Panc1 (cell line): Measurements from ENCODE around the gene QRICH2. TPM values are rescaled to one million over a fixed set of nuclear protein-coding genes. Genes with fewer than 3 reads are reported as not detected.
A peak's percentile ranks its signal among the peaks of the same experiment; 100 is the strongest.
"Not testable (repeated sequence)": the region's sequence is repeated elsewhere in the genome, so short reads cannot be mapped to it uniquely, and the experiment has no call there.

ENCODE experiments used
- ATAC-seq: fragments of 200-7000 bp; cut with Tn5 transposase; 2 replicates; pipeline ENCODE4 v1.9.1; 2020; ENCODE audit warnings: mild to moderate bottlenecking, moderate library complexity
- BruUV-seq: library from RNA; stranded (reverse); fragments of 400-500 nt; replicated peaks from 2 replicates; lab custom pipeline; 2021; lab: Mats Ljungman, UMichigan
- CTCF ChIA-PET: fragments of 300-600 bp; sonication (Branson Sonifier 250); formaldehyde crosslinking; loops from one replicate; lab custom pipeline; 2022; ENCODE audit warnings: antibody characterized with exemption; lab: Charles Lee
- POLR2A ChIA-PET: fragments of 300-600 bp; sonication (Branson Sonifier 250); formaldehyde crosslinking; loops from one replicate; lab custom pipeline; 2022; ENCODE audit warnings: antibody characterized with exemption; lab: Charles Lee
- DNase-seq: peaks from one replicate; pipeline ENCODE4 v3.0.0-alpha.2; 2010; ENCODE audit warnings: low read depth, low spot score
- H3K27ac ChIP-seq: 2 replicates; pipeline ENCODE4 v1.5.1; 2011; ENCODE audit warnings: mild to moderate bottlenecking, low read length, inconsistent platforms
- H3K27me3 ChIP-seq: fragments of 200-500 bp; sonication (Bioruptor generic); 2 replicates; pipeline ENCODE4 v1.6.0; 2014; ENCODE audit warnings: low read length, inconsistent platforms; ENCODE audit not compliant: control insufficient read depth, insufficient read depth
- H3K36me3 ChIP-seq: fragments of 200-500 bp; sonication (Bioruptor generic); 2 replicates; pipeline ENCODE4 v1.5.1; 2014; ENCODE audit warnings: inconsistent platforms, mild to moderate bottlenecking, low read length, moderate library complexity; ENCODE audit not compliant: control insufficient read depth, insufficient read depth
- H3K4me1 ChIP-seq: 2 replicates; pipeline ENCODE4 v1.5.1; 2011; ENCODE audit warnings: inconsistent platforms, mild to moderate bottlenecking, low read length, moderate library complexity; ENCODE audit not compliant: control insufficient read depth, insufficient read depth
- H3K4me3 ChIP-seq, 2 experiments: 2 replicates each; pipeline ENCODE4 v1.5.1; 2011 to 2012; ENCODE audit warnings: low read depth in 2 of 2, low read length in 2 of 2, mild to moderate bottlenecking in 2 of 2, inconsistent platforms in 1 of 2, moderate library complexity in 1 of 2
- H3K9me3 ChIP-seq: fragments of 200-500 bp; sonication (Bioruptor generic); 2 replicates; pipeline ENCODE4 v1.5.1; 2014; ENCODE audit warnings: low read depth, mild to moderate bottlenecking, inconsistent platforms, low read length, moderate library complexity; ENCODE audit not compliant: control insufficient read depth, insufficient read depth
- TCF7L2 ChIP-seq: IDR thresholded peaks from 2 replicates; pipeline ENCODE4 v1.6.1; 2011; ENCODE audit warnings: mild to moderate bottlenecking, low read depth, low read length, inconsistent platforms
- in situ Hi-C: cut with HindIII; loops from 2 replicates; pipeline ENCODE4 v1.10.0; 2016; ENCODE audit warnings: low sequenced_read_pairs, low pct_unique_long_range_greater_than_20kb
- intact Hi-C: fragments of 100-400 bp; cut with micrococcal nuclease; formaldehyde crosslinking; loops from one replicate; pipeline ENCODE4 v1.10.0; 2022; ENCODE audit not compliant: unreplicated experiment
- total RNA-seq: library from RNA; stranded (reverse); gene quantifications from one replicate; pipeline ENCODE4 v1.2.1, GENCODE V29; 2021; ENCODE audit not compliant: unreplicated experiment

The QRICH2 gene
- total RNA-seq, 1 experiment from 2014 or later = 0.92 TPM

DNA sequence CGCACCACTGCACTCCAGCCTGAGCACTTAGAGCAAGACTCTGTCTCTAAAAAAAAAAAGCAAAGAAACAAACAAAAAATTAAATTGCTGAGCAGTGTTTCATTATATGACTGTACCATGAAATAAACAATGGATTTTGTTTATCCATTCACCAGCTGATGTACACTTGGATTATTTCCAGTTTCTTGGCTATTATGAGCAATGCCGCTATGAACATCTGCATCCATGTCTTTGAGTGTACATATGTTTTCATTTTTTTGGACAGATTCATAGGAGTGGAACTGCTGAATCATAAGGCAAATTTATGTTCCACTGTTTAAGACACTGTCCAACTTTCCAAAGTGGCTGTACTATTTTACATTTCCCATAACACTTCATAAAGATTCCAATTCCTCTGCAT lies 75.7 kb downstream of the QRICH2 start:
- CTCF ChIA-PET = interaction anchor here (0.7 kb wide), 1 partner anchor 11 kb away, joined by 4 read pairs; no protein-coding TSS in a partner anchor
- Histone ChIP-seq H3K4me1 (no peaks in the 10 kb centered on the region), H3K27ac (no peak overlapping the region), H3K4me3 (no peak overlapping the region), H3K27me3 (no peaks in the 10 kb centered on the region; the same call in 1 of the 2 replicates), H3K9me3 (no peaks in the 10 kb centered on the region), H3K36me3 (no peaks in the 10 kb centered on the region)
- intact Hi-C loops = no loop called here
- in situ Hi-C loops = no loop called here
- ATAC-seq (no peak), DNase-seq (peak; percentile 52)
- no peak for TF ChIP-seq TCF7L2
- no TSS peak for BruUV-seq
- POLR2A ChIA-PET = no interaction called here

DNA sequence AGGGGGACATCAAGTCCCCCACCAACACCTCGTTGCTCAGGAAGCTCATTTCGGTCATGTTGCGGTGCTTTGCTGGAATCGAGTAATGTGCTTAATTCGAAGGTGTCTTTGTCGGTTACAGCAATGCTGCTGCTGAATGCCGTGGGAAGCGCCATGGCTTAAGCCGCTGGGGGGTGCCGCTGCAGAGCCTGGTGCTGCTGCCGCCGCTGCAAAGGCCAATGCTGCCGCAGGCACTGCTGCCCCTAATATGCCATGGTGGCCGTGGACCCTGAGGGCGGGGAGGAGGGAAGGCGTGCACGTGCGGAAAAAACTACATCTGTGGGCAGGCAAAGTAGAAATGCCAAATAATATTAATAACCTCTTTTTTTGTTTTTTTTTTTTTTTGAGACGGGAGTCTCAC lies 81.3 kb downstream of the QRICH2 start:
- H3K4me3 ChIP-seq, H3K36me3 ChIP-seq, intact Hi-C loops, H3K27ac ChIP-seq, H3K9me3 ChIP-seq, H3K4me1 ChIP-seq, H3K27me3 ChIP-seq, in situ Hi-C loops, ATAC-seq, DNase-seq, POLR2A ChIA-PET, BruUV-seq, CTCF ChIA-PET: not testable (repeated sequence)

DNA sequence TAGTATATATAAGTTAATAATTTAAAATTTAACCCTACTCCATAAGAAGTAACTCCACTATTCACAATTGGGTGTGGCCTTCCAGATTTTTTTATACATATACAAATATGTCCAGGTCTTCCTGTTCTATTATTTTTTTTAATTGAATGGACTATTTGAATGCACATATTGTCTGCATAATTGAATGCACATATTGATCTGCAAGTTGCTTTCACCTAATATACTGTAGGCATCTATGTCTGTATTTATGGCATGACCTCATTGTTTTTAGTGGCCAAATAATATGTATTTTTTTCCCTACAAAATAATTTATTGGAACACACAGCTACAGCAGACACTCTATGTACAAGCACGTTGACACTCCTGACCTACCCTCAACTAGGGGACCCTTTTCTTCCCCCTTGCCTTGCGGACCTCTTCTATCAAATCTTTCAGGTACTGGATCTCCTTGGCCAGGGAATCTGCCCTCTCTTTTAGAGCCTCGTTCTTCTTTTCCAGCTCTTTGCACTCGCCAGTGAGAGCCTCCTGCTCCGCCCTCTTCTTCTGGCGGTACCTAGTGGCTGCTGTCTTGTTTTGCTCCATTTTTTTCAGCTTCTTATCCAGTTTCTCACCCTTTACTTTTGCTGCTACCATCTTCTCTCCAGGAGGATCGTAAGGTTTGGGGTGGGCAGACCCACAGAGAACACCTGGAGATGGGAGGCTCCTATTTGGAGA lies 82.5 kb downstream of the QRICH2 start:
- ATAC-seq, in situ Hi-C loops: not testable (repeated sequence)
- POLR2A ChIA-PET = interaction anchor here (0.7 kb wide), 1 partner anchor 172 kb away, joined by 8 read pairs; no protein-coding TSS in a partner anchor

More for the DNA sequence above, 82.5 kb downstream of the QRICH2 start:
- H3K36me3 ChIP-seq, DNase-seq, H3K4me1 ChIP-seq, H3K9me3 ChIP-seq, intact Hi-C loops, H3K4me3 ChIP-seq, H3K27ac ChIP-seq, H3K27me3 ChIP-seq, CTCF ChIA-PET, BruUV-seq: not testable (repeated sequence)

Other genes with a start within 250 kb of the QRICH2 start
- gene SRP68, start 235.8 kb downstream of the QRICH2 start, total RNA-seq = 100 TPM
- 0.41 TPM for gene GALR2, start 233.5 kb downstream of the QRICH2 start, total RNA-seq
- not detected for gene ZACN, start 229.1 kb downstream of the QRICH2 start, total RNA-seq
- 190 TPM for gene EXOC7, start 204.5 kb downstream of the QRICH2 start, total RNA-seq
- gene FOXJ1, start 167.0 kb downstream of the QRICH2 start, total RNA-seq = 0.28 TPM
- 4.0 TPM for gene RNF157, start 67.8 kb downstream of the QRICH2 start, total RNA-seq
- gene UBALD2, start 42.9 kb downstream of the QRICH2 start, total RNA-seq = 30.0 TPM
- gene PRPSAP1, start 45.6 kb upstream of the QRICH2 start, total RNA-seq = 99.6 TPM
- gene SPHK1, start 76.3 kb upstream of the QRICH2 start, total RNA-seq = 18.2 TPM
- gene UBE2O, start 144.9 kb upstream of the QRICH2 start, total RNA-seq = 47.5 TPM
- not detected for gene AANAT, start 159.3 kb upstream of the QRICH2 start, total RNA-seq
- 67.8 TPM for gene RHBDF2, start 193.1 kb upstream of the QRICH2 start, total RNA-seq
- 6.0 TPM for gene CYGB, start 229.4 kb upstream of the QRICH2 start, total RNA-seq
- 0.54 TPM for gene PRCD, start 231.8 kb upstream of the QRICH2 start, total RNA-seq